LoVo (cell line): Measurements from ENCODE around the gene NBEA.
"Not testable (repeated sequence)": the region's sequence is repeated elsewhere in the genome, so short reads cannot be mapped to it uniquely, and the experiment has no call there.

Source experiments
- DNase-seq: peaks from one replicate; pipeline ENCODE4 v3.0.0-alpha.2; 2016; ENCODE audit warnings: low spot score

NBEA gene, protein sequence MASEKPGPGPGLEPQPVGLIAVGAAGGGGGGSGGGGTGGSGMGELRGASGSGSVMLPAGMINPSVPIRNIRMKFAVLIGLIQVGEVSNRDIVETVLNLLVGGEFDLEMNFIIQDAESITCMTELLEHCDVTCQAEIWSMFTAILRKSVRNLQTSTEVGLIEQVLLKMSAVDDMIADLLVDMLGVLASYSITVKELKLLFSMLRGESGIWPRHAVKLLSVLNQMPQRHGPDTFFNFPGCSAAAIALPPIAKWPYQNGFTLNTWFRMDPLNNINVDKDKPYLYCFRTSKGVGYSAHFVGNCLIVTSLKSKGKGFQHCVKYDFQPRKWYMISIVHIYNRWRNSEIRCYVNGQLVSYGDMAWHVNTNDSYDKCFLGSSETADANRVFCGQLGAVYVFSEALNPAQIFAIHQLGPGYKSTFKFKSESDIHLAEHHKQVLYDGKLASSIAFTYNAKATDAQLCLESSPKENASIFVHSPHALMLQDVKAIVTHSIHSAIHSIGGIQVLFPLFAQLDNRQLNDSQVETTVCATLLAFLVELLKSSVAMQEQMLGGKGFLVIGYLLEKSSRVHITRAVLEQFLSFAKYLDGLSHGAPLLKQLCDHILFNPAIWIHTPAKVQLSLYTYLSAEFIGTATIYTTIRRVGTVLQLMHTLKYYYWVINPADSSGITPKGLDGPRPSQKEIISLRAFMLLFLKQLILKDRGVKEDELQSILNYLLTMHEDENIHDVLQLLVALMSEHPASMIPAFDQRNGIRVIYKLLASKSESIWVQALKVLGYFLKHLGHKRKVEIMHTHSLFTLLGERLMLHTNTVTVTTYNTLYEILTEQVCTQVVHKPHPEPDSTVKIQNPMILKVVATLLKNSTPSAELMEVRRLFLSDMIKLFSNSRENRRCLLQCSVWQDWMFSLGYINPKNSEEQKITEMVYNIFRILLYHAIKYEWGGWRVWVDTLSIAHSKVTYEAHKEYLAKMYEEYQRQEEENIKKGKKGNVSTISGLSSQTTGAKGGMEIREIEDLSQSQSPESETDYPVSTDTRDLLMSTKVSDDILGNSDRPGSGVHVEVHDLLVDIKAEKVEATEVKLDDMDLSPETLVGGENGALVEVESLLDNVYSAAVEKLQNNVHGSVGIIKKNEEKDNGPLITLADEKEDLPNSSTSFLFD (N-terminal part only)

DNA sequence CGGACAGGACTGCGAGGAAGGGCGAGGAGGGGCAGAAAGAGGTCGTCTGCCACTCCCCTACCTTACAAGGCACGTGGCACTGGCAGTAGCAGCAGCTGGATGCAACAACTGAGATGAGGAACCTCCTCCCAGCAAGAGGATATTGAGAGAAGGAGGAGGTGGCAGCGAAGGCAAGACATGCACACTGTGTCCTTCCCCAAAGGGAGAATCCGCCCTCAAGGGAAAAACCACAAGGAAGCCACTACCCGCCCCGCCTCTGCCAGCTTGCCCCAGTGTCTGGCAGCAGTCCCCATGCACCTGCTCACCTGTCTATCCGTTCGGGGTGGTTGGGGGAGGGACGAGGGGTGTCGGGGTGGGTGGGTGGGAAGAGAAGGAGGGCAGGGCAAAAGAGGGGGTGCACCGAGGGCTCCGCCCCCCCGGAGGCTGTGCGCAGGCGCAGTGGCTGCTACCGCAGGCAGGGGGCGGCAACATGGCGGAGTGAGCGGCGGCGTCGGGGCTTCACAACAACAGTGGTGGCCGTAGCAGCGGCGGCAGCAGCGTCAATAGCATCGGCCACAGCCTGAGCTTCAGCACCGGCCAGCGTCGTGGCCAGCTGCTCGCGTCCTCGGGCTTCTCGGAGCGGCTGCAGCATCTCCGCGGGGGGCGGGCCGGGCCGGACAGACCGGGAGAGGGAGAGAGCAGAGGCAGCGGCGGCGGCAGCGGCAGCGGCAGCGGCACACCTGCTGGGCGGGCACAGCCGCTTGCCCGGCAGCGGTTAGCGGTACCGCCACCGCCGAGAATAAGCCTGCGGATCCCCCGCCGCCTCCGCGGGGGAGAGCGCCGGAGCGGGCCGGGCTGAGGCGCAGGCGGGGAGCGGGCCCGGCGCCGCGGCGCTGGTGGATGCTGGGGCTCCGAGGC, at the start of gene NBEA:
Gene NBEA, plus strand, starts transcription at position 436 of the 897 bp plus-strand sequence. CDS start 551 bp downstream, outside the sequence.
- peak; percentile 12 for DNase-seq

DNA sequence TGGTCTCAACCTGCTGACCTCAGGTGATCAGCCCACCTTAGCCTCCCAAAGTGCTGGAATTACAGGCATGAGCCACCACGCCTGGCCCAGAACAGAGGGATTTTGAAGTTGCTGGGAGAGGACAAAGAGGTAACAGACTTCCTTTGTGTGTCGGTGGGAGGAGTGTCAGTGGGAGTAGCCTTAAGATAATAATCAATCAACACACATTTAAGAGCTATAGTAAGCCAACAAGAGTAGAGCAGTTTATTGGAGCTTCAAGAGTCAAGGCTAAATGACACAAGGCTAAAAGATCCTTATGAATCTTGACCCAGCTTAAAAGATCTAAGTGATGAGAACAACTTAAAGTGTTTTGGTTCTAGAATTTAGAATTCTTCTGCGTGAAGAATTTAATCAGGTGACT, 47.3 kb upstream of the NBEA start:
- no peak for DNase-seq

DNA sequence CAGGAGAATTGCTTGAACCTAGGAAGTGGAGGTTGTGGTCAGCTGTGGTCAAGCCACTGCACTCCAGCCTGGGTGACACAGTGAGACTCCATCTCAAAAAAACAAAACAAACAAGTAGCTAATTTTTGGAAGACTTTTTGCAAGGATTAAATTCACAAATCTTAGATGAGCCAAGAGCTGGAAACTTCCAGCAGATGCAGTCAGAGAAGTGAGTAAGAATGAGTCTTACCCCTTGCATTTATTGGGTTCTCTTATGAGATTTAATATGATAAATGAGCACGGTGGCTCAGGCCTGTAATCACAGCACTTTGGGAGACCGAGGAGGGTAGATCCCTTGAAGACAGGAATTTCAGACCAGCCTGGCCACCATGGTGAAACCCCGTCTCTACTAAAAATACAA, 44.9 kb upstream of the NBEA start:
- no peak for DNase-seq

DNA sequence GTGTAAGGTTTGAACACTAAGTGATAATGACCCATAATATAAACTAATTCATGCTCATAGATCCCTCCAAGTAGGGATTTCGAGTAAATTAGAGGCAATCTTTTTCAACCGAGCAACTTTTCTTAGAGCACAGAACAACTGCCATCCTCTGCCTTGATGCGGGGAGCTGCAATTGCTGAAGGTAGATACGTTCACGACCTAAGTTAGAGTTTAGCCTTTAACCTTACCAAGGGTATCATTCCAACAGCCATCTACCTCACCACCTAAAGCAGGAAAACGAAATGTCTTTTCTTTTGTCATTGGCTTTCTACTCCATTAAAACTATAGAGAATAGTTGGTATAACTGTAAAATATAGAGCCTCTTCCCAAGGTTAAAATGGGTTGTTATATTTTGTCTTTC, 42.2 kb upstream of the NBEA start:
- no peak for DNase-seq

DNA sequence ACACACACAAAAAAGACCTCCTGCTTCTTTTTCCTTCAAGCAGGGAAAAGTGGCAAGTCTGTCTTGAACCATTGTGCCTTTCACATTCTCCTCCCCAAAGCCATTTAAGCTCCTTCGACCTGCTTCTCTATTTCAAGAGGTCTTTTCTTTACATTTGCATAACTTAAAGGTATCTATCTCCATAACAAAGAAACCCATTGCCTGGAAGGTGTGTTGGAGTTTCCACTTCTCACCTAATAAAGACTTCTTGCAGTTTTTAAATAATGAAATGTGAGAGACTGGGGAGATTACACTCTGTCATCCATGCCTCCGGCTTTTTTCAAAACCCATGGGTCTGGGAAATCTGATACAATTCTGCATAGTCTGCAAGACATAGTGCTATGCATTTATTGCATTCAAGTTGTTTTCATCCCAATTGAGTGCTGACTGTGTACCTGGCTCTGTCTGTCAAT, 41.8 kb upstream of the NBEA start:
- DNase-seq = no peak

DNA sequence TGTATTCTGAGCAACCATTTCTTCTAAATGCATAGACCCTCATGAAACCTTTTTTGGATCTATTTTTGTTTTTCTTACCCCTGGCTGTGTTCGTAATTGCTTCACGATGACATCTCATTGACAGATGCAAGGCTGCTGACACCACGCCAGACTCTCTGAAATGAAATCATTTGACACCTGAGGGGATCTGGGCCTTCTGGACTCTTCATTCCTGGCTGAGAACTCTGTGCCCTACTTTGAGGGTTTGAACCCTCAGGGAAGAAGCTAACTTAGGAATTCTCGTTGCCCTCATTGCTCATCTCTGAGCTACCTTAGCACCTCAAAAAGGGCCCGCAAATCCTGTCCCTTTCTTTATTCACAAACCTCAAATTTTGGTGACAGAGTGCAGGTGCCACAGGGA, 40.5 kb upstream of the NBEA start:
- no peak for DNase-seq

DNA sequence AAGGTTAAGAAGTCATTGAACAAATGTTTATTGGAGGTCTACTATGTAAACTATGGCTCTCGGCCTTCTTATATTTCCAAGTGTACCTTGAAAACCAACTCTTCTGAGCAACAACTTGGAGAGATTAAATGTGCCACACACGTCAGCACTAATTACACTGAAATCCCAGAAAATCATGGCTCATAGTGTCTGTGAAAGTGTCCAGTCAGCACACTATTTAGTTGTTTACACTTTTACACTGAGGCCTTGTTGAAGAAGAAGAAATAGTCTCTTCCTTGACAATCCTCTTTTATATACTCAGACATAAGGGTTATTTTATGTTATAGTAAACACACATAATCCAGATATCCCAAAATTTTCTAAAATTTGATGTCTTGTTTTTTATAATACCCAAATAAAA, 30.9 kb upstream of the NBEA start:
- no peak for DNase-seq

DNA sequence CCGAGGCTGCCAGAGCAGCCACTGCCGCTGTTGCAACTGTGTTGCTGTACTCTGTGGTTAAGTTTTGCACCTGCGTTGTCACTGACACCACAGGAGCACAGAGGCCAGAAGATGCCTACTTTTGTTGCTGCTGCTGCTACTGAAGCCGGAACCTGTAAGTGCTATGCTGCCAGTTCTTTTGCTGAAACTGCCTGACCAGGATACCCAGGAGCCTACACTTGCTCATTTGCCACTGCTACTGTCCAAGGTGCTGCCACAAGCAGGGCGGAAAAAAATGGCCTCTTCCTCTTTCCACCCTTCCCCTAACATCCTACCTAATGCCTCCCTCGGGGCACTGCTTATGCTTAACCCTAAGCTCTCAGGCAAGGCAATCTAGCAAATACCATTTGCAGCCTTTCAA, 29.0 kb upstream of the NBEA start:
- no peak for DNase-seq

DNA sequence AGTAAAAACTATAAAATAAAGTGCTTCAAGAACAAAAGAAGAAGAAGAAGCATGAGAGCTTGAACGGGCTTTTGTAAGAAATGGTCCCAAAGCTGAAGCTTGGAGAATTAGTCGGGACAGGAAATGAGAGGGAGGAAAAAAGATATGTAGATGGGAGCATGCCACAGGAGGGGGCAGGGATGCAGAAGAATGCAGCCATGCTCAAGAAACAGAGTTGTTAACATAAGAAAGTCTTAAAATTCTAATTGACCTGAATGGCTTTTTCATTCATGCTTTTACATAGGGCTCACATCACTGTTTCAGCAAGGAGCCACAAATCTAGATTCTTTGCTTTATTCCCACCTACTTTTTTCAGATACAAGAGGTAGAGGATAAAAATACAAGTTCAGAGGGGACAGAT, 27.7 kb upstream of the NBEA start:
- DNase-seq = no peak

DNA sequence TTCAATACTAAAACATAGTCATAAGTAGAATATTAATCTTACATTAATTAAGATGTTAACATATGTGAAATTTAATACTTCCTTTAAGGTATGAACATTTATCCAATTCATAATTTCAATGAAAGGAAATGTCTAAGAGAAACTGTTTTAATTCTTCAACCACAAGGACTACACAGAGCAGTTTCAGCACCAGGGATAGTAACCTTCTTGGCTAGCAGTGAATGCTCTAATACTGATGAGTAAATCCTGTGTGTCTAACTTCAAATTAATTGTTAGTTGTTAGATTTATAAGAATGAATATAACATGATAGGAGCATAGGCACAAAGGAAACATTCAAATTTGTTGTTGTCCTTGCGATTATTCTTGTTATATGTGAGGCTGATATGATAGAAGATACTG, 15.6 kb upstream of the NBEA start:
- peak; percentile 6 for DNase-seq

DNA sequence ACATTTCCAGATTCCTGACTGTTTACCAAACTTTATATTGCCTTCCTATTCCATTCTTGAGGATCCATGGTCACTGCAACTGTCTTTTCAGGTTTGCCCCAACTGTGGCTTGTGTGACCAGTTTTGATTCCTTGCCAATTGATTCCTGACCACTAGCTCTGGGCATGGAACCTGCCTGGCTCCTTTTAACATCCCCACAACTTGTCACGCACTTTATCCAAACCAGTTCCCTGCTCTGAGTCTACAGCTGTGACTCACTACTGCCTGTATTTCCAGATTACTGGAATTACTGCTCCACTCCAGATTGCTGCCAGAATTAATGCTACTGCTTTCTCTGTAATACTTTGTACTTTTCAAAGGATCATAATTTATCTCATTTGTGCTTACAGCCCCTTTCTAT, 13.4 kb upstream of the NBEA start:
- DNase-seq = not testable (repeated sequence)

DNA sequence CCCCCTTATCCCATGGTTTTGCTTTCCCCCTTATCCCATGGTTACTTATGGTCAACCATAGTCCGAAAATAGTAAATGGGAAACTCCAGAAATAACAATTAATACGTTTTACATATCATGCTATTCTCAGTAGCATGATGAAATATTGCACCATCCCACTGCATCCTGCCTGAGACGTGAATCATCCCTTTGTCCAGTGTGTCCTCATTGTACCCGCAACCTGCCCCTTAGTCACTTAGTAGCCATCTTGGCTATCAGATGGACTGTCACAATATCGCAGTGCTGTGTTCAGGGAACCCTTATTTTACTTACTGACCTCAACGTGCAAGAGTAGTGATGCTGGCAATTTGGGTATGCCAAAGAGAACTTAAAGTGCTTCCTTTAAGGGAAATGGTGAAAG, 10.5 kb upstream of the NBEA start:
- DNase-seq = no peak

DNA sequence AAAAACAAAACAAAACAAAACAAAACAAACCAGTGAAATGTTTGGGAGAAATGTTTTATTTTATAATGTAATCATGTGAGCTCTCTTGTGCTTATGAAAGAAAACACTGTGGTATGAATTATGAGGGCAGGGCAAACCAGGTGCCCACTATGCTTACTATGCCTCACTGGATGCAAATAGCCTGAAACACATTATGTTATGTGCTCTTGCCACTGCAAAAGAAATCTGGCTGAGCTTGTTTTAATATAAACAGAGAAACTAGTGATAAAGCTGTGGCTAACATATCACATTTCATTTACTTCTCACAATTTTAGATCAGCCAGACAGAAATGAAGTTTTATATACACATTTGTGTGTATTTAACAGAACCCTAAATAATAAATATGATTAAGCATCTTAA, 8.7 kb upstream of the NBEA start:
- DNase-seq = no peak

DNA sequence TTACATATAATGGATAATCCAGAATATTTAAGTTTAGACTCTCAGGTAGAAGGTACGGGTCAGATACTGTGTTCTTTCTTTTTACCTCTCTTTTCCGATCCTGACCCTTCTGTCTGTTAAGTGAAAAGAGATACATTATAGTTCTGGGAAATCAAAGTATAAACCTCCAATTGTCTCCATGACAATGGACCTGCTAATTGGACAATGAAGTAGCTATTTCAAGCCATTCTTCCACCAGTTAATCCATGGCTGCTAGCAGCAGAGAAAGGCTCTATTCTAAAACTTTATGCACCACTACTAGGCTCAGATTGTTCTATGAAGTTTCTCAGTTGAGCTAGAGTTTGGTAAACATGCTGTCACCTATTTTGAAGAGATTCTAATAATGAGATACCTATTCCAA, 8.3 kb upstream of the NBEA start:
- no peak for DNase-seq

DNA sequence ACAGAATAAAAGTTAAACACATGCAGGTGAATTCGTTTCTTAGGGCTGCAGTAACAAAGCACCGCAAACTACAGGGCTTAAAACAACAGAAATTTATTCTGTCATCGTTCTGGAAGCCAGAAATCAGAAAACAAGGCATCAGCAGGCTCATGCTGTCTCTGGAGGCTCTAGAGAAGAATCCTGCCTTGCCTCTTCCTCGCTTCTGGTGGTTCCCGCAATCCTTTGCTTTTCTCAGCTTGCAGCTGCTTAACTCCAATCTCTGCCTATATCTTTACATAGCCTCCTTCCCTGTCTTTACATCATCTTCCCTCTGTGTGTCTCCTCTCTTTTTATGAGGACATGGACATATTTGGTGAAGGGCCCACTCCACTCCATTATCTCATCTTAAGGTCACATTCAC, 6.2 kb upstream of the NBEA start:
- no peak for DNase-seq

DNA sequence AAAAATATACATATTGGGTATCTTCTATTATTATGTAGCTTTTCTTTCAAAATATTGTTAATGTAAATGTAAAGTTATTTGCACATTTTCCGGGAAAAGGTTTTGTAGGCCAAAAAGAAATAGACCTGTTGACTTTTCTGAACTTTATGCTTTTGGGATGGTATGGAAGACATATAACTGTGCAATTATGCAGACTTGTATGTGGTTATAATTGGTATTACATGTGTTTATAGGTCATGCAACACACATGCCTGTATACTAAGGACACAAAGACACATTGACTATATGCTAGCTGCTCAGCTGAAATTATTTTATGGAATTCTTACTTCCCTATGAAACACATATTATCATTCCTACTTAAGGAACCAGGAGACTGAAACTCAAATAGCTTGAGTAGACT, 2.3 kb upstream of the NBEA start:
- no peak for DNase-seq

DNA sequence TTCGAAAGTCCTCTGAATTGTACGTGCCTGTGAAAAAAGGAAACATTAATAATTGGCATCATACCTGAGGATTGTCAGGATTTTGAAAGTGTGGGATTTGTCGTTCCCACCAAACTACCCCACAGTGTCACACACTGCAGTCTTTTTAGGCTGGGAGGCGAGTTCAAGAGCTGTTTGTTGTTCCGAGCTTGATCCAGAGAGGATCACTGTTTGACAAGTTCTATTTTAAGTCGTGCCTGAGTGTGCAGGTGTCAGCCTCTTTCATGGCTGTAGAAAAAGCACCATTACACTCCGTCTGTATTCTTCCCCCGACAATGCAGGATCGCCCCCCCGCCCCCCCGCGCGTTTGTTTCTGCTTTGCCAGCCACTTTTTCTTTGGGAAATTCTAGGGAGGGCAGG, 635 bp upstream of the NBEA start:
- DNase-seq = no peak

DNA sequence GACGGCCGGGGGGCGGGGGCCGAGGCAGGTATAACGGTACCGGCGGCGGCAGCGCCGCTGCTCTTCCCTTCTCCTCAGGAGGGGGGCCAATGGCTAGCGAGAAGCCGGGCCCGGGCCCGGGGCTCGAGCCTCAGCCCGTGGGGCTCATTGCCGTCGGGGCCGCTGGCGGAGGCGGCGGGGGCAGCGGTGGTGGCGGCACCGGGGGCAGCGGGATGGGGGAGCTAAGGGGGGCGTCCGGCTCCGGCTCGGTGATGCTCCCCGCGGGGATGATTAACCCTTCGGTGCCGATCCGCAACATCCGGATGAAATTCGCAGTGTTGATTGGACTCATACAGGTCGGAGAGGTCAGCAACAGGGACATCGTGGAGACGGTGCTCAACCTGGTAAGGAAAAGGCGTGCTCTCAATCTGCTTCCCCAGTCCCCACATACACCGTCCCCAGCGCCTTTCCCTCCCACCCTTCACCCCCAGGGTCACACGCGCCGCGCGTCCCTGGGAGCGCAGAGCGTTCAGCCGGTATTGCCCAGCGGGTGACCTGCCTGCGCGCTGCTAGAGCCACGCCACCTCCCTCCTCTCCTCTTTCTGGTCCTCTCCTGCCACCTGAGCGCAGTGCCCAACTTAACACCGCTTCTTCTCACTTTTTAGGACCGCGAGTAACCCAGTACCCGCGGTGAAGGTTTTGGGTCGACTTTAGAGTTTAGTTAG, 814 bp downstream of the NBEA start:
- no peak for DNase-seq

DNA sequence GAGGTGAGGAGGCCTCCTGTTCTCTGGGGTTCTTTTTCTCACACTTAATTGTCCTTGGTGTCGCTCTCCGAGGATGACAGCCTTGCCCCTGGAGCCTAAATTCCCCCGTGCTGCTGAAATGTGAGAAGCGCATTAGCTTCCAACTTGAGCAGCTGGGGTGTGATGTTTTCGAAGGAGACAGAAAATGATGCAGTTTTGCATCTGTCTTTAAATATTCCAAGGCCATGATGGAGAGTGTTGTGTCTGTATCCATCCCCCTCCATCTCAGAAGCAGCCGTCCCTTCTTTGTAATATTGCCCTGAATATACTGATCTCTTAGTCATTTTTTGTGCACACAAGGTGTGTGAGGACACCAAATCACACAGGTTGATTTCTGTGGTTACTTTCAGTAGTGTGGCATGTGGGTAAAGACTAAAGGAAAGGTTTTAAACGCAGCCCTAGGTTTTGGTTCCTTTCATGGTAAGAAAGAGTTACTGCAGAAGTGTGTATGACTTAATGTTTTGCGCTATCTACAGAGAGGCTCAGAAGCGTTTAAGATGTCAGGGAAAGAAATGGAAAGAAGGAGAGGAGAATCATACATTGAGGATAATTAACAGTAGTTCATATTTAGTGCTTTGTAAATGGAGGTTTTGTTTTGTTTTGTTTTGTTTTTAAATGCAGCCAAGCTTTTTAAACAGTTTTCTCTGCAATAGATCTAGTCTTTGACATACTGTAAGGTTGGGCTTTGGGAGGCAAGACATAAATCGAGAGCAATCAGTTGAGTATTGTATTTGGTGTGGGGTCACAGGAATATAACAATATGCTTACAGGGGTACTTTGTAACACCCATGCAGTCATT, 1.6 kb downstream of the NBEA start:
- no peak for DNase-seq

DNA sequence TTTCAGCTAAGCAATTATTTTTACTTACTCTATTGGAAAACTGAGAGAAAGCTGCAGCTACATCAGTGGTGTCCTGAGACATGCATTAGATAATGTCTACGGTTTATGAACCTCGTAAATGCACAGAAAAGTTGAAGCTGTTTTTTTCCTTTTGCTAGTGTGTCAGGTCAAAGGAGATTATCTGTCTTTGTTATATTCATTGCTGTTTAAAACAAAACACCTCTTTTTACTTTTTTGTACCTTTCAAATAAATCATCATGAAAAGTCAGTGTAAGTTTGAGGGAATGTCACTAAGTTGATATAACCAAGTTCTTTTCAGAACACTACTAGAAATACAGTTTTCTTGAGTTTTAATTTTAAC, 2.2 kb downstream of the NBEA start:
- DNase-seq = no peak
